ENCODE measurements around the gene CBFA2T2.

DNA sequence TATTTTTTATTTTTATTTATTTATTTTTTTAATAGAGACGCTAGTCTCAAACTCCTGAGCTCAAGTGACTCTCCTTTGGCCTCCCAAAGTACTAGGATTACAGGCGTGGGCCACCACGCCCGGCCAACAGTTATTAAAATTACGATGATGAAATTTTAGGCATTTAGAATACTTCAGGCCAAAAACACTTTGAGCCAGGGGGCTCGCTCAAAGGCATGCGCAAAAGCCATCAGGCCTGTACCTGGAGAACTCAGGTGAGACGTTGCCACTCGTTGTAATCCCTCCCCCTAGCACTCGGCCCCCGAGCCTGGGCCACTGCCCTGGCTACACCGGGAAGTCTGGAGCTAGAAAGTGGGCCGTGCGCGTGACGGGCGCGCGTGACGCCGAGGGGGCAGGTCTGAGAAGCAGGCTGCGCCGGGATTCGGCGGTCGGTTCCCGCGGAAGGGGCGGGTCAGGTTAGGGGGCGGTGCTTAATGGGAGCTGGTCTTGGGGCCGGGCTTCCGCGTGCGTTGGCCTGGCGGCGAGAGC lies 337 bp upstream of the CBFA2T2 start:
- TF ChIP-seq POLR2A (IDR thresholded peaks at IDR 0.05) (peak; percentile 83 to 95), CTCF (IDR thresholded peaks at IDR 0.05) (peak in 2 of 6 experiments; percentile 2 to 3)
